Activated CD4-positive, alpha-beta T cell treated with anti-CD3 and anti-CD28 coated beads for 36 hours (primary cell): ENCODE results near the gene SUFU. TPM values are rescaled to one million over a fixed set of nuclear protein-coding genes. Genes with fewer than 3 reads are reported as not detected.

Experiments
- ATAC-seq: fragments of 200-7000 bp; cut with Tn5 transposase; one replicate; pipeline ENCODE4 v1.10.0; 2021; ENCODE audit warnings: mild to moderate bottlenecking, moderate library complexity
- CTCF ChIA-PET: fragments of 350-600 bp; sonication (Branson Sonifier 250); formaldehyde crosslinking; loops from one replicate; lab custom pipeline; 2021; ENCODE audit warnings: antibody characterized with exemption; lab: Charles Lee
- POLR2A ChIA-PET: fragments of 350-600 bp; sonication (Branson Sonifier 250); formaldehyde crosslinking; loops from one replicate; lab custom pipeline; 2021; ENCODE audit warnings: antibody characterized with exemption, inconsistent platforms; lab: Charles Lee
- DNase-seq: peaks from one replicate; pipeline ENCODE4 v3.0.0-alpha.2; 2020
- H3K27ac Mint-ChIP-seq: one replicate; pipeline ENCODE4 v1.8.0; 2021; ENCODE audit warnings: mixed read lengths
- H3K27me3 Mint-ChIP-seq: one replicate; pipeline ENCODE4 v1.8.0; 2021; ENCODE audit warnings: mixed read lengths
- H3K36me3 Mint-ChIP-seq: one replicate; pipeline ENCODE4 v1.8.0; 2021; ENCODE audit warnings: low read depth, mixed read lengths
- H3K4me1 Mint-ChIP-seq: one replicate; pipeline ENCODE4 v1.8.0; 2021; ENCODE audit warnings: mixed read lengths
- H3K4me3 Mint-ChIP-seq: one replicate; pipeline ENCODE4 v1.8.0; 2021; ENCODE audit warnings: mild to moderate bottlenecking, moderate library complexity, mixed read lengths
- H3K9me3 Mint-ChIP-seq: one replicate; pipeline ENCODE4 v1.8.0; 2021; ENCODE audit warnings: low read depth, mixed read lengths
- intact Hi-C, 2 experiments: fragments of 100-400 bp; cut with DNase I in 1 of 2; cut with micrococcal nuclease in 1 of 2; formaldehyde crosslinking; loops; one replicate each; pipeline versions ENCODE4 v1.14.2 to v1.15.1; 2022 to 2024; cut with DNase I, micrococcal nuclease
- total RNA-seq, 2 experiments: library from RNA; stranded (reverse); gene quantifications; one replicate each; pipeline ENCODE4 v1.2.3, GENCODE V29; 2021

The SUFU gene
- total RNA-seq, 2 experiments from 2014 or later = 8.4 to 9.5 TPM

- DNase-seq (no peak), ATAC-seq (peak; percentile 15)
- Mint-ChIP-seq H3K4me1 (peaks cover 53% of the 10 kb centered on the region), H3K9me3 (no peaks in the 10 kb centered on the region), H3K27ac (peak overlapping the region; percentile 80), H3K27me3 (no peaks in the 10 kb centered on the region), H3K4me3 (no peak overlapping the region), H3K36me3 (no peaks in the 10 kb centered on the region)
- intact Hi-C loops = no loop called here
- POLR2A ChIA-PET = interaction anchor here (0.6 kb wide), 1 partner anchor 26 kb away, joined by 3 read pairs; no protein-coding TSS in a partner anchor
- CTCF ChIA-PET = interaction anchor here (1.1 to 1.2 kb wide), 2 partner anchors 23 to 31 kb away, joined by 4 to 5 read pairs; no protein-coding TSS in a partner anchor
Observed at GRCh38 chr10:102635377-102635776, 131.6 kb downstream of the SUFU start.

- no peaks in the 10 kb centered on the region for H3K9me3 Mint-ChIP-seq
- H3K36me3 Mint-ChIP-seq = no peaks in the 10 kb centered on the region
- no peak overlapping the region for H3K27ac Mint-ChIP-seq
- H3K4me1 Mint-ChIP-seq = peaks cover 27% of the 10 kb centered on the region
- no peak overlapping the region for H3K4me3 Mint-ChIP-seq
- H3K27me3 Mint-ChIP-seq = no peaks in the 10 kb centered on the region
- DNase-seq = no peak
- POLR2A ChIA-PET = no interaction called here
- CTCF ChIA-PET = no interaction called here
- ATAC-seq = no peak
- intact Hi-C loops = no loop called here
Observed at GRCh38 chr10:102639537-102639936, 135.8 kb downstream of the SUFU start.

- ChIA-PET CTCF (interaction anchor here (0.9 to 1.0 kb wide), 3 partner anchors 14 to 169 kb away, joined by 3 read pairs; partner anchors contain the start of genes ARL3 and SFXN2), POLR2A (no interaction called here)
- peaks cover 15% of the 10 kb centered on the region for H3K4me1 Mint-ChIP-seq
- H3K9me3 Mint-ChIP-seq = no peaks in the 10 kb centered on the region
- intact Hi-C loops = loop anchor here (2.0 to 10.0 kb wide), 6 partner anchors 247 to 1481 kb away; partner anchors contain the start of genes BTRC (in 1 of the 2), NFKB2 (in 1 of the 2), OGA (in 1 of the 2) and PPRC1 (in 1 of the 2)
- H3K4me3 Mint-ChIP-seq = peak overlapping the region; percentile 84
- DNase-seq (no peak), ATAC-seq (no peak)
- peaks cover 13% of the 10 kb centered on the region for H3K36me3 Mint-ChIP-seq
- H3K27ac Mint-ChIP-seq = peak overlapping the region; percentile 92
- H3K27me3 Mint-ChIP-seq = no peaks in the 10 kb centered on the region
Observed at GRCh38 chr10:102641402-102641801, 137.6 kb downstream of the SUFU start.

- Mint-ChIP-seq H3K36me3 (peaks cover 18% of the 10 kb centered on the region), H3K4me1 (peaks cover 19% of the 10 kb centered on the region), H3K27me3 (no peaks in the 10 kb centered on the region), H3K27ac (peak overlapping the region; percentile 92), H3K4me3 (peak overlapping the region; percentile 84), H3K9me3 (no peaks in the 10 kb centered on the region)
- POLR2A ChIA-PET = interaction anchor here (0.6 to 1.1 kb wide), 4 partner anchors 16 to 274 kb away, joined by 3 to 5 read pairs (median 4); no protein-coding TSS in a partner anchor
- ATAC-seq = peak; percentile 72
- peak; percentile 99 for DNase-seq
- CTCF ChIA-PET = interaction anchor here (0.9 to 1.0 kb wide), 3 partner anchors 14 to 170 kb away, joined by 3 read pairs; partner anchors contain the start of genes ARL3 and SFXN2
- intact Hi-C loops = loop anchor here (1.0 to 10.0 kb wide), 17 partner anchors 72 to 1480 kb away; partner anchors contain the start of genes ACTR1A (in 2 of the 2), ARL3 (in 1 of the 2), BTRC (in 1 of the 2) and CNNM2 (in 1 of the 2)
Observed at GRCh38 chr10:102641880-102642735, 138.3 kb downstream of the SUFU start.

GRCh38 chr10:102642736-102643335, 139.1 kb downstream of the SUFU start:
- H3K4me3 Mint-ChIP-seq = peak overlapping the region; percentile 84
- no peaks in the 10 kb centered on the region for H3K27me3 Mint-ChIP-seq
- H3K9me3 Mint-ChIP-seq = no peaks in the 10 kb centered on the region
- peaks cover 18% of the 10 kb centered on the region for H3K36me3 Mint-ChIP-seq
- DNase-seq (peak; percentile 66), ATAC-seq (no peak)
- H3K27ac Mint-ChIP-seq = peak overlapping the region; percentile 90
- POLR2A ChIA-PET = interaction anchor here (0.9 to 1.1 kb wide), 3 partner anchors 16 to 274 kb away, joined by 3 to 5 read pairs (median 3); no protein-coding TSS in a partner anchor
- H3K4me1 Mint-ChIP-seq = peaks cover 26% of the 10 kb centered on the region
- intact Hi-C loops = loop anchor here (1.0 to 10.0 kb wide), 16 partner anchors 71 to 1479 kb away; partner anchors contain the start of genes ACTR1A (in 2 of the 2), ARL3 (in 1 of the 2), BTRC (in 1 of the 2) and CNNM2 (in 1 of the 2)
- CTCF ChIA-PET = interaction anchor here (0.6 kb wide), 1 partner anchor 490 kb away, joined by 4 read pairs; the partner anchor contains the start of gene NOLC1

DNA sequence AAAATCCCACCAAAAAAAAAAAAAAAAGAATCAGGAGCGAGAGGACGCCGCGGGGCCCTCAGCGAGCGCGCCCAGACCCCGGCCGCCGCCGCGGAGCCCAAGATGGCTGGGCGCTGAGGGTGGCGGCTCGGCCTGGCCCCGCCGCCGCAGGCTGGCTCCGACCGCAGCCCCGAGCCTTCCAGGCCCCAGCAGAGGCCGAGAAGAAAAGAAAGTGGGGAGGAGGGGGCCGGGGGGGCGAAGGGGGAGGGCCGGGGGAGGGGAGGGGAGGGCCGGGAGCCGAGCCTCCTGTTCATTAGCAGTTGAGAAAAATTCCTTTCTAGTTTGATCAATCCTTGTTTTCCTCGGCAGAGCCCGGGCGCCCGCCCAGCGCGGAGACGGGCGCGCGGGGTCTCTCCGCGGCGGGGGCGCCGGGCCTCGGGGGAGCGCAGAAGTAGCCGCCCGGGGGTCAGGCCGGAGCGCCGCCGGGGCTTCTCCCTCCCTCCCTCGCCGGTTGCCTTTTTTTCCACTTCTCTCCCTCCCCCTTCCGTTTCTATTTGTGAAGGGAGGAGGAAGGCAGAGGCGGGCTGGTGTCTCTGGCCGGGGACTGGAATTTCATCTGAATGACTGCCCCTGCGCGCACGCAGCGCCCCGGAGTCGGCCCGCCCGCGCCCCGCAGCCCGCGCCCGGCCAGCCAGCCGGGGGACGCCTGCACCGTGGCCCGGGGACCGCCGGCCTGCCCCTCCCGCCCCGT, 139.7 kb downstream of the SUFU start:
- DNase-seq = peak; percentile 72
- intact Hi-C loops = loop anchor here (1.0 to 10.0 kb wide), 9 partner anchors 249 to 1479 kb away; partner anchors contain the start of genes CNNM2 (in 2 of the 2), BTRC (in 1 of the 2), LDB1 (in 1 of the 2) and NFKB2 (in 1 of the 2)
- Mint-ChIP-seq H3K9me3 (no peaks in the 10 kb centered on the region), H3K4me1 (peaks cover 33% of the 10 kb centered on the region), H3K27me3 (no peaks in the 10 kb centered on the region), H3K36me3 (peaks cover 23% of the 10 kb centered on the region), H3K4me3 (peak overlapping the region; percentile 84), H3K27ac (peak overlapping the region; percentile 90)
- no peak for ATAC-seq
- POLR2A ChIA-PET = interaction anchor here (1.1 kb wide), 1 partner anchor 15 kb away, joined by 3 read pairs; no protein-coding TSS in a partner anchor
- CTCF ChIA-PET = interaction anchor here (0.6 to 3.7 kb wide), 7 partner anchors 14 to 491 kb away, joined by 3 to 29 read pairs (median 5); partner anchors contain the start of genes ACTR1A, ARL3, NOLC1 and SFXN2

DNA sequence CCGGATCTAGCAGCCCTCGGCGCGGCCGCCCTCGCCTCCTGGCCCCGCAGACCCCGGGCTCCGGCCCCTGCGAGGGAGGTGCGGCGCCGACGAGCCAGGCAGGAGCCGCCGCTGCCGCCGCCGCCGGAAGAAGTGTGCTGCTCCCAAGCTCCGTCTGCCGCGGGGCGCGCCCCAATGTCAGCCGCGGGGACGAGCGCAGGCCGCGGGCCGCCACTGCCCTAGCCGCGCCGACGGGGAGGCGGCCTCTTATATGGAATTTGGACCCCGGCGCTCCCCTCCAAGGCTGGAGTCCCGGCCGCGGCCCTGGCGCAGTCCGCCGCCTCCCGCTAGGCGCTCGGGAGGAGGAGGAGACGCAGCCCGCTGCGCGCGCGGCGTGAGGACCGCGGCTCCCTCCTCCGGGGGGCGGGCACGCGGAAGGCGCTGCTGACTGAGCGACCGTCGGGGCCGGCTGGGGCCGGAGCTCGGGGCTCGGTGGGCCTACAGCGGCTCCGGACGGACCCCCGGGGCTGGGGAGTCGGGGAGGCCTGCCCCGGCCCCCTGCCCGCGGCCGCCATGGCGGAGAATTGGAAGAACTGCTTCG, 140.4 kb downstream of the SUFU start, which contains the start of gene TRIM8:
Gene TRIM8 (plus strand): TSS at position 414 of the 580 bp plus-strand sequence. CDS start 139 bp downstream, at position 553.
- H3K27ac Mint-ChIP-seq = peak within 1 kb of the TSS; percentile 99
- intact Hi-C loops = loop anchor here (1.0 to 10.0 kb wide), 8 partner anchors 249 to 1478 kb away; partner anchors contain the start of genes BTRC (in 1 of the 2), CNNM2 (in 1 of the 2), LDB1 (in 1 of the 2) and NFKB2 (in 1 of the 2)

DNA sequence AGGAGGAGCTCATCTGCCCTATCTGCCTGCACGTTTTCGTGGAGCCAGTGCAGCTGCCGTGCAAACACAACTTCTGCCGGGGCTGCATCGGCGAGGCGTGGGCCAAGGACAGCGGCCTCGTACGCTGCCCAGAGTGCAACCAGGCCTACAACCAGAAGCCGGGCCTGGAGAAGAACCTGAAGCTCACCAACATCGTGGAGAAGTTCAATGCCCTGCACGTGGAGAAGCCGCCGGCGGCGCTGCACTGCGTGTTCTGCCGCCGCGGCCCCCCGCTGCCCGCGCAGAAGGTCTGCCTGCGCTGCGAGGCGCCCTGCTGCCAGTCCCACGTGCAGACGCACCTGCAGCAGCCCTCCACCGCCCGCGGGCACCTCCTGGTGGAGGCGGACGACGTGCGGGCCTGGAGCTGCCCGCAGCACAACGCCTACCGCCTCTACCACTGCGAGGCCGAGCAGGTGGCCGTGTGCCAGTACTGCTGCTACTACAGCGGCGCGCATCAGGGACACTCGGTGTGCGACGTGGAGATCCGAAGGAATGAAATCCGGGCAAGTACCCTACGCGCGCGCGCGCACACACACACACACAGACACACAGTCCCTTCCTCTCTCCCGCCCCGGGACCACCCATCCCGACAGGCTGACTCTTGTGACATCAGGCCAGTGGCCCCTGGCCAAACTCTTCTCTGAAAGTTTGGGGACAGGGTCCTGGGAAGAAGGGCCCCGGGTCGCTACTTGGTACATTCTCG, 141.0 kb downstream of the SUFU start:
- intact Hi-C loops = loop anchor here (1.0 to 10.0 kb wide), 10 partner anchors 207 to 1477 kb away; partner anchors contain the start of genes BORCS7 (in 1 of the 2), BTRC (in 1 of the 2), CNNM2 (in 1 of the 2) and LDB1 (in 1 of the 2)

More for the DNA sequence above, 140.4 kb downstream of the SUFU start, which contains the start of gene TRIM8:
- peaks cover 26% of the 10 kb centered on the region for H3K36me3 Mint-ChIP-seq
- H3K4me3 Mint-ChIP-seq = peak within 1 kb of the TSS; percentile 95
- no peaks in the 10 kb centered on the region for H3K27me3 Mint-ChIP-seq
- peaks cover 39% of the 10 kb centered on the region for H3K4me1 Mint-ChIP-seq
- ChIA-PET POLR2A (interaction anchor here (0.7 to 2.1 kb wide), 2 partner anchors 33 to 70 kb away, joined by 3 to 8 read pairs; partner anchors contain the start of genes ARL3 and SFXN2), CTCF (interaction anchor here (1.1 to 3.7 kb wide), 6 partner anchors 14 to 245 kb away, joined by 3 to 29 read pairs (median 7); partner anchors contain the start of genes ACTR1A, ARL3 and SFXN2)
- DNase-seq (peak; percentile 81), ATAC-seq (no peak)
- H3K9me3 Mint-ChIP-seq = no peaks in the 10 kb centered on the region

More for the DNA sequence above, 141.0 kb downstream of the SUFU start:
- ATAC-seq (peak; percentile 13), DNase-seq (peak; percentile 91)
- Mint-ChIP-seq H3K9me3 (no peaks in the 10 kb centered on the region), H3K4me1 (peaks cover 44% of the 10 kb centered on the region), H3K27me3 (no peaks in the 10 kb centered on the region), H3K4me3 (peak overlapping the region; percentile 95), H3K36me3 (peaks cover 26% of the 10 kb centered on the region), H3K27ac (peak overlapping the region; percentile 99)
- POLR2A ChIA-PET = interaction anchor here (0.7 to 2.1 kb wide), 3 partner anchors 16 to 69 kb away, joined by 3 to 8 read pairs (median 4); partner anchors contain the start of genes ARL3 and SFXN2
- CTCF ChIA-PET = interaction anchor here (1.1 to 3.7 kb wide), 9 partner anchors 13 to 247 kb away, joined by 3 to 29 read pairs (median 5); partner anchors contain the start of genes ACTR1A, ARL3 and SFXN2
